ENCODE data around the gene FERMT3. TPM values are rescaled to one million over a fixed set of nuclear protein-coding genes. Genes with fewer than 3 reads are reported as not detected.
A peak's percentile ranks its signal among the peaks of the same experiment; 100 is the strongest.

Gene FERMT3
- total and polyA plus RNA-seq, 2 of the 13 experiments (the other 11 are each of a cell fraction or from before 2014, with no cell fraction given), result 0.29 TPM; not detected in 1

DNA sequence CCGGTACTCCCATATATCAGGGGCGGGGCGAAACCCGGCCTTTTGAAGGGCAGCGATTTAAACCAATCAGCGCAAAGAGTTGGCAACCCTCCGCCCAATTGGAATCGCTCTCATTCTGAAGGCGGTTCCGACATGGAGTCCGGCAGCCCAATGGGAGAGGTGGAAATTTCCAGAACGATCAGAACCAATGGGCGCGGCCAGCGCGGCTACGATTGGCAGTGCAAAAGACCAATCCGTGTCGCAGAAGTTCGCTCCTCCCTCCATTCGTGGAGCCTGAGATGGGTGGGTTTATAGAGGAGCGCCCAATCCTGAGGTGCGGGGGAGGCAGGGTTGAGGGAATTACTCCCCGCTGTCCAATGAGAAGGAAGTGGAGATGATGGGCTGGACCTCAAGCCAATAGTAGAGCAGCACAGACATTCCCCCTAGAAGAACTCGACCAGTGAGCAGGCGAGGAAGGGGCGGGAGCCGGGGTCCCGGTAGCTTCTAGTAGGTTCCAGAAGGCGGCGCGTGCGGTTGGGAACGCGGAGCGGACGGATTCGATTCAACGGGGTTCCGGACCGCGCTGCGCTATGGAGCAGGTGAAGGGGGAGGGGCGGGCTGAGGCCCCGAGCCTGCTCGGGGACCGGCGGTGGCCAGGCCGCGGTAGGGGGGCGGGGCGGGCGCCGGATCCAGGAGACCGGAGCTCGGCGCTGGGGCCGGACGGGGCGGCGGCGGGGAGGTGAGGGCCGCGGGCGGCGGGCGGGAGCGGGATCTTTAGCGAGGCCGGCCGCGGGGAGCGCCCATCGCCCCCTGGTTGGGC is 20.6 kb upstream of the FERMT3 start, which contains the start of gene STIP1 (continued):
- TF ChIP-seq ZNF256 (CRISPR knock-in tag; conservative IDR thresholded peaks at IDR 0.05) (no peak), ZNF20 (CRISPR knock-in tag; IDR thresholded peaks at IDR 0.05) (no peak), ZNF460 (CRISPR knock-in tag; IDR thresholded peaks at IDR 0.05; ENCODE audit: borderline replicate concordance) (no peak), MXD3 (CRISPR knock-in tag; IDR thresholded peaks at IDR 0.05) (peak; percentile 37; the same call in 1 of the 2 replicates), SIX1 (CRISPR knock-in tag; IDR thresholded peaks at IDR 0.05; ENCODE audit: borderline replicate concordance) (no peak), SOX5 (CRISPR knock-in tag; IDR thresholded peaks at IDR 0.05; ENCODE audit: borderline replicate concordance) (0 out of 2 replicates have a peak, but pooled peaks have one; percentile 43), ZNF234 (CRISPR knock-in tag; conservative IDR thresholded peaks at IDR 0.05) (no peak), TCF7L2 (IDR thresholded peaks at IDR 0.05; ENCODE audit: low read depth, low read length) (no peak), IKZF5 (CRISPR knock-in tag; IDR thresholded peaks at IDR 0.05) (no peak; the same call in none of the 2 replicates), ZNF546 (CRISPR knock-in tag; conservative IDR thresholded peaks at IDR 0.05) (no peak), ZNF841 (CRISPR knock-in tag; IDR thresholded peaks at IDR 0.05; ENCODE audit: borderline replicate concordance) (no peak), ARNT (IDR thresholded peaks at IDR 0.05) (no peak), PAXIP1 (CRISPR knock-in tag; conservative IDR thresholded peaks at IDR 0.05) (0 out of 2 replicates have a peak, but pooled peaks have one; percentile 4), ZFP37 (CRISPR knock-in tag; IDR thresholded peaks at IDR 0.05; ENCODE audit: borderline replicate concordance) (no peak), ZNF510 (CRISPR knock-in tag; IDR thresholded peaks at IDR 0.05; ENCODE audit: low read depth) (no peak), PBX2 (CRISPR knock-in tag; IDR thresholded peaks at IDR 0.05) (peak; percentile 98), ATM (IDR thresholded peaks at IDR 0.05; ENCODE audit: borderline replicate concordance) (no peak), ARNT2 (CRISPR knock-in tag; IDR thresholded peaks at IDR 0.05; ENCODE audit: low read depth) (no peak; the same call in 1 of the 2 replicates), DZIP1 (CRISPR knock-in tag; IDR thresholded peaks at IDR 0.05) (no peak; the same call in 1 of the 2 replicates), HOXA3 (CRISPR knock-in tag; IDR thresholded peaks at IDR 0.05) (peak; percentile 60; the same call in 1 of the 2 replicates)
